ENCODE measurements around the gene COQ7. TPM values are rescaled to one million over a fixed set of nuclear protein-coding genes. Genes with fewer than 3 reads are reported as not detected.

COQ7 gene
- total RNA-seq, 1 experiment from 2014 or later: 39.6 TPM

GRCh38 chr16:19114359-19115147 lies 47.1 kb downstream of the COQ7 start:
- peaks cover 56% of the 10 kb centered on the region for H3K4me1 ChIP-seq (ENCODE audit: control insufficient read depth, insufficient read depth, low read length)
- CTCF ChIA-PET: interaction anchor here (0.5 to 2.5 kb wide), 7 partner anchors 20 to 260 kb away, joined by 3 to 11 read pairs (median 4); no protein-coding TSS in a partner anchor
- H3K27ac ChIP-seq (ENCODE audit: low read length): peak overlapping the region; percentile 86
- BruUV-seq (replicated peaks): no TSS peak
- H3K4me3 ChIP-seq (ENCODE audit: low read depth in 2 of 2, low read length in 2 of 2): peak overlapping the region; percentile 65 to 78
- POLR2A ChIA-PET: interaction anchor here (0.5 to 1.4 kb wide), 2 partner anchors 20 to 277 kb away, joined by 3 to 5 read pairs; no protein-coding TSS in a partner anchor
- H3K36me3 ChIP-seq (ENCODE audit: control insufficient read depth, insufficient read depth, low read length): no peaks in the 10 kb centered on the region; the same call in none of the 2 replicates
- no peaks in the 10 kb centered on the region for H3K27me3 ChIP-seq (ENCODE audit: control insufficient read depth, insufficient read depth, low read length)
- in situ Hi-C loops (cut with HindIII; ENCODE audit: low pct_unique_long_range_greater_than_20kb, low sequenced_read_pairs): no loop called here
- intact Hi-C loops (cut with micrococcal nuclease; ENCODE audit: unreplicated experiment): no loop called here
- no peaks in the 10 kb centered on the region for H3K9me3 ChIP-seq (ENCODE audit: control insufficient read depth, insufficient read depth, low read depth, low read length)
- TF ChIP-seq POLR2AphosphoS5 (IDR thresholded peaks at IDR 0.05; ENCODE audit: low read depth, low read length) (0 out of 2 replicates have a peak, but pooled peaks have one; percentile 18), REST (IDR thresholded peaks at IDR 0.05; ENCODE audit: insufficient read depth in 1 of 2, low read depth in 2 of 2, low read length in 1 of 2) (no peak), TCF7L2 (IDR thresholded peaks at IDR 0.05; ENCODE audit: low read depth, low read length) (no peak), SIN3A (IDR thresholded peaks at IDR 0.05; ENCODE audit: borderline replicate concordance, insufficient read depth, low read depth, low read length) (no peak), CTCF (IDR thresholded peaks at IDR 0.05) (no peak)
- DNase-seq (ENCODE audit: low read depth, low spot score) (no peak), ATAC-seq (peak; percentile 39)

- Histone ChIP-seq H3K36me3 (ENCODE audit: control insufficient read depth, insufficient read depth, low read length) (no peaks in the 10 kb centered on the region; the same call in none of the 2 replicates), H3K4me3 (ENCODE audit: low read depth in 2 of 2, low read length in 2 of 2) (peak overlapping the region; percentile 65 to 78), H3K9me3 (ENCODE audit: control insufficient read depth, insufficient read depth, low read depth, low read length) (no peaks in the 10 kb centered on the region), H3K27me3 (ENCODE audit: control insufficient read depth, insufficient read depth, low read length) (no peaks in the 10 kb centered on the region), H3K27ac (ENCODE audit: low read length) (peak overlapping the region; percentile 86), H3K4me1 (ENCODE audit: control insufficient read depth, insufficient read depth, low read length) (peaks cover 56% of the 10 kb centered on the region)
- in situ Hi-C loops (cut with HindIII; ENCODE audit: low pct_unique_long_range_greater_than_20kb, low sequenced_read_pairs) (no loop called here), intact Hi-C loops (cut with micrococcal nuclease; ENCODE audit: unreplicated experiment) (no loop called here)
- ChIA-PET CTCF (interaction anchor here (0.8 to 2.5 kb wide), 4 partner anchors 21 to 154 kb away, joined by 3 to 11 read pairs (median 4); no protein-coding TSS in a partner anchor), POLR2A (no interaction called here)
- TF ChIP-seq POLR2AphosphoS5 (IDR thresholded peaks at IDR 0.05; ENCODE audit: low read depth, low read length): 0 out of 2 replicates have a peak, but pooled peaks have one; percentile 0
- TF ChIP-seq REST (IDR thresholded peaks at IDR 0.05; ENCODE audit: insufficient read depth in 1 of 2, low read depth in 2 of 2, low read length in 1 of 2): 0 out of 4 replicates have a peak, but pooled peaks of 1 of the 2 experiments have one; percentile 43
- TF ChIP-seq SIN3A (IDR thresholded peaks at IDR 0.05; ENCODE audit: borderline replicate concordance, insufficient read depth, low read depth, low read length): no peak
- TF ChIP-seq CTCF (IDR thresholded peaks at IDR 0.05): peak; percentile 96
- no peak for TF ChIP-seq TCF7L2 (IDR thresholded peaks at IDR 0.05; ENCODE audit: low read depth, low read length)
- DNase-seq (ENCODE audit: low read depth, low spot score) (no peak), ATAC-seq (peak; percentile 54)
- no TSS peak for BruUV-seq (replicated peaks)
Observed at GRCh38 chr16:19115148-19116021, 48.0 kb downstream of the COQ7 start.
